Sigmoid colon (tissue), 4 donors: ENCODE measurements around the gene OR1J4.

ENCODE experiments used
- CTCF ChIP-seq, 4 experiments: fragments of 450-650 bp in 3 of 4; fragments of 200-600 bp in 1 of 4; IDR thresholded peaks; one replicate each; pipeline ENCODE4 v1.5.1; 2016 to 2019; ENCODE audit warnings: antibody characterized with exemption in 4 of 4, mild to moderate bottlenecking in 3 of 4, moderate library complexity in 2 of 4
- EP300 ChIP-seq, 4 donors: sonication (generic); formaldehyde crosslinking; IDR thresholded peaks; one replicate each; pipeline ENCODE4 v1.6.1; 2017; ENCODE audit warnings: antibody characterized with exemption in 4 of 4
- POLR2A ChIP-seq, 2 donors: fragments of 450-650 bp; IDR thresholded peaks; one replicate each; pipeline ENCODE4 v1.6.1; 2016; ENCODE audit warnings: antibody characterized with exemption in 2 of 2, mild to moderate bottlenecking in 2 of 2, moderate library complexity in 2 of 2
- POLR2AphosphoS5 ChIP-seq, 4 donors: sonication (generic); formaldehyde crosslinking; IDR thresholded peaks; one replicate each; pipeline ENCODE4 v1.6.1; 2017; ENCODE audit warnings: antibody characterized with exemption in 4 of 4

GRCh38 chr9:122479062-122479461, 39.9 kb upstream of the OR1J4 start:
- TF ChIP-seq CTCF (IDR thresholded peaks at IDR 0.05): no peak
- no peak for TF ChIP-seq POLR2A (IDR thresholded peaks at IDR 0.05)
- no peak for TF ChIP-seq POLR2AphosphoS5 (IDR thresholded peaks at IDR 0.05)
- TF ChIP-seq EP300 (IDR thresholded peaks at IDR 0.05): no peak
